ENCODE results near the gene MEGF6.

The MEGF6 gene

GRCh38 chr1:3479511-3480368, 131.6 kb downstream of the MEGF6 start:
- DNase-seq = no peak

- DNase-seq = no peak
Observed at GRCh38 chr1:3478187-3478586, 133.1 kb downstream of the MEGF6 start.

GRCh38 chr1:3477241-3477995, 133.9 kb downstream of the MEGF6 start:
- DNase-seq = no peak

GRCh38 chr1:3476666-3477065, 134.6 kb downstream of the MEGF6 start:
- no peak for DNase-seq

- no peak for DNase-seq
Observed at GRCh38 chr1:3475839-3476573, 135.3 kb downstream of the MEGF6 start.

GRCh38 chr1:3474421-3474820, 136.9 kb downstream of the MEGF6 start:
- DNase-seq = no peak

- DNase-seq = no peak
Observed at GRCh38 chr1:3474016-3474415, 137.3 kb downstream of the MEGF6 start.

GRCh38 chr1:3473381-3473844, 137.9 kb downstream of the MEGF6 start:
- DNase-seq = no peak

GRCh38 chr1:3472906-3473305, 138.4 kb downstream of the MEGF6 start:
- no peak for DNase-seq

GRCh38 chr1:3472088-3472850, 139.0 kb downstream of the MEGF6 start:
- DNase-seq = no peak

- no peak for DNase-seq
Observed at GRCh38 chr1:3471356-3472087, 139.8 kb downstream of the MEGF6 start.

GRCh38 chr1:3470650-3471355, 140.5 kb downstream of the MEGF6 start:
- no peak for DNase-seq

GRCh38 chr1:3469849-3470649, 141.3 kb downstream of the MEGF6 start:
- DNase-seq = no peak

GRCh38 chr1:3469104-3469848, 142.0 kb downstream of the MEGF6 start:
- no peak for DNase-seq

GRCh38 chr1:3468236-3469103, 142.8 kb downstream of the MEGF6 start:
- DNase-seq = no peak

- no peak for DNase-seq
Observed at GRCh38 chr1:3467096-3468036, 143.9 kb downstream of the MEGF6 start.

Data from effector CD4-positive, alpha-beta T cell (primary cell).